OCI-LY3 (cell line): Measurements from ENCODE around the gene PCDHGA7.

ENCODE experiments used
- CTCF ChIP-seq: fragments of 200-600, 300-600 bp; sonication (generic); IDR thresholded peaks from 2 replicates; pipeline ENCODE4 v1.5.1; 2014; ENCODE audit warnings: antibody characterized with exemption, low read length, low read depth
- EZH2phosphoT487 ChIP-seq: fragments of 200-600 bp; shearing (Covaris generic); IDR thresholded peaks from 2 replicates; pipeline ENCODE4 v1.6.1; 2018; ENCODE audit warnings: antibody characterized with exemption, mixed run types, low read depth

DNA sequence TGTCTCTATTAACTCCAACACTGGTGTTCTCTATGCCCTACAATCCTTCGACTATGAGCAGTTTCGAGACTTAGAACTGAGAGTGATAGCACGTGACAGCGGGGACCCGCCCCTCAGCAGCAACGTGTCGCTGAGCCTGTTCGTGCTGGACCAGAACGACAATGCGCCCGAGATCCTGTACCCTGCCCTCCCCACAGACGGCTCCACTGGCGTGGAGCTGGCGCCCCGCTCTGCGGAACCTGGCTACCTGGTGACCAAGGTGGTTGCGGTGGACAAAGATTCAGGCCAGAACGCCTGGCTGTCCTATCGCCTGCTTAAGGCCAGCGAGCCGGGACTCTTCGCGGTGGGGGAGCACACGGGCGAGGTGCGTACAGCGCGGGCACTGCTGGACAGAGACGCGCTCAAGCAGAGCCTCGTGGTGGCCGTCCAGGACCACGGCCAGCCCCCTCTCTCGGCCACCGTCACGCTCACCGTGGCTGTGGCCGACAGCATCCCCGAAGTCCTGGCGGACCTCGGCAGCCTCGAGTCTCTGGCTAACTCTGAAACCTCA is 40.3 kb downstream of the PCDHGA7 start:
- TF ChIP-seq CTCF (no peak), EZH2phosphoT487 (no peak)
